RPMI8226 (cell line): Measurements from ENCODE around the gene SFXN2.
"Not testable (repeated sequence)": the region's sequence is repeated elsewhere in the genome, so short reads cannot be mapped to it uniquely, and the experiment has no call there.

Experiments
- DNase-seq: peaks from one replicate; pipeline ENCODE4 v3.0.0-alpha.2; 2015

Gene SFXN2, protein sequence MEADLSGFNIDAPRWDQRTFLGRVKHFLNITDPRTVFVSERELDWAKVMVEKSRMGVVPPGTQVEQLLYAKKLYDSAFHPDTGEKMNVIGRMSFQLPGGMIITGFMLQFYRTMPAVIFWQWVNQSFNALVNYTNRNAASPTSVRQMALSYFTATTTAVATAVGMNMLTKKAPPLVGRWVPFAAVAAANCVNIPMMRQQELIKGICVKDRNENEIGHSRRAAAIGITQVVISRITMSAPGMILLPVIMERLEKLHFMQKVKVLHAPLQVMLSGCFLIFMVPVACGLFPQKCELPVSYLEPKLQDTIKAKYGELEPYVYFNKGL

DNA sequence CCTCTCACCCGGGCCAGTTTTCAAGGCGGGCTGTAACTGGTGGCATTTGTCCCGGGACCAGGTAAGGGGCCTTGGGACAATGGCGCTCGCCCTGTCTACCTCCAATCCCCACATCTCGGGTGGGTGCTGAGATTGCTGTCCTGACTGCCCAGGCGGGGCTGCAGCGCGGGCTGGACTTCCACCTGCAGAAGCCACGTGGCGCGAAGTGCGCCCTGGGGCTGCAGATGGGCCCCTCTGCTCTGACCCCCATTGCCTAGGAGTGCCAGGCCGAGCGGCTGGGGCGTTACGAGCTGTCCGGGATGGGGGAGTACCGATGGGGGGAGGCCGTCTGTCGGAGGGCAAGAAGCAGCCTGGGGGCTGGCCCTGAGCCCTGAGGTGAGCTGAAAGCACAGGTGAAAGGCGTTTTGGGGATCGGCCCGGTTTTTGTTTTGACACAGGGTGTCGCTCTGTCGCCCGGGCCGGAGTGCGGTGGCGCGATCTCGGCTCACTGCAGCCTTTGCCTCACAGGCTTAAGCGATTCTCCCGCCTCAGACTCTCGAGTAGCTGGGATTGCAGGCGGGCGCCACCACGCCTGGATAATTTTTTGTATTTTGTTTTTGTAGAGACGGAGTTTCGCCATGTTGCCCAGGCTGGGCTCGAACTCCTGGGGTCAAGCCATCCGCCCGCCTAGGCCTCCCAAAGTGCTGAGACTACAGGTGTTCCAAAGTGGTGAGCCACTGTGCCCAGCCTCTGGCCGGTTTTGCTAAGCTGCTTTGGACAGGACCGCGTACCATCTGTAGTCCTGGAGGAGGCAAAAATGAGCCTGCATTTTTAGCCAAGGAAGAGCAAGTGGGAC is at the start of gene SFXN2:
Gene SFXN2 (plus strand): TSS at position 16 of the 835 bp plus-strand sequence. CDS start 12,001 bp downstream, outside the sequence.
- peak; percentile 72 for DNase-seq

GRCh38 chr10:102665904-102666509 is 48.4 kb upstream of the SFXN2 start:
- DNase-seq, result no peak

DNA sequence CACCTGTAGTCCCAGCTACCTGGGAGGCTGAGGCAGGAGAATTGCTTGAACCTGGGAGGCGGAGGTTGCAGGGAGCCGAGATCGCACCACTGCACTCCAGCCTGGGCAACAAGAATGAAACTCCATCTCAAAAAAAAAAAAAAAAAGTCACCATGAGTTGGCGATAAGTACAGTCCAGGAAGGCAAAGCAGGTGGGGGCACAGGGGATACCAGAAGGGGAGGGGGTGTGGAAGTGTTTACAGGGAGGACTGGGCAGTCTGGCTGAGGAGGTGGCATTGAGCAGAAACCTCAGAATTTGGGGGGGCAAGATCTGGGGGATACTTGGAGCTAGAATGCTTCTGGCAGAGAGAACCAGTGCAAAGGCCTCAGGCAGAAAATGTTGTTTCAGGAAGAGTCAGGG is 47.0 kb upstream of the SFXN2 start:
- not testable (repeated sequence) for DNase-seq

GRCh38 chr10:102668326-102669107 is 45.9 kb upstream of the SFXN2 start:
- DNase-seq, result no peak

DNA sequence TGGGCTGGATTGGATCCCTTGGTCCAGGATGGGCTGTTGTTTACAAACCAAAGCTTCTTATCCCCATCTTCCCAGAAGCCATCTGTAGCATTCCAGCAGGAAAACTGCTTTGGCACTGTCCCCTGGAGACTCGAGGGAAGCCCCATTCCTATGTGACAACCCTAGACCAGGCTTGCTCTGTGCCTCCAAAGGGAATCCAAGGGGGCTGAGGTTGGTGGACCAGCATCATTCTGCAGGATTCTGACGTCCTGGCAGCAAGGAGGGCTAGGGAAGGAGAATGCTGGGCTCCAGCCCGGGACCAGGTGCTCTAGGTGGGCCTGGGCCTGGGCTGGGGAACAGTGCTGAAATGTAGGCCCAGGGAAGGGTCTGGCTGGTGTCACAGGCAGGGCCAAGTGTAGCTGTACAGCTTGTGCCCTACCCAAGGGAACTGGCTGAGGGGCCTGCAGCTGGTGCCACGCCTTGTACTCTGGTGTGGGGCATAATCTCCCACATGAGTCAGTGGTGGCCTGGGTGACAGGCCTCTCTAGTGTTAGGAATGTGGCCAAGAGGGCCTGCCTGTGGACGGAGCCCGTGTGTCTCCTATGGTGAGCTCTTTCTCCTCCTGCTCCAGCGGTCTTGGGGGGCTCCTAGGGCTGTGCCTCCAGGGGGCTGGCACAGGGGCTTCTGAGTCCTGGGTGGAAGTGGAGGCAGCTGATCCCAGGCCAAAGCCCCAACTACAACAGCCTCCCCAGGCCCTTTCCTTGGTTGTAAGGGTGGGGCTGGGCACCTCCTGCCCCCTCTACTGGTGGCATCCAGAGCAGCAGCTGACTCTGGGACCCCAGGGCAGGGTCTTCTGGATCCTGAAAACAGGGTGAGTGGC is 45.0 kb upstream of the SFXN2 start:
- DNase-seq, result no peak

DNA sequence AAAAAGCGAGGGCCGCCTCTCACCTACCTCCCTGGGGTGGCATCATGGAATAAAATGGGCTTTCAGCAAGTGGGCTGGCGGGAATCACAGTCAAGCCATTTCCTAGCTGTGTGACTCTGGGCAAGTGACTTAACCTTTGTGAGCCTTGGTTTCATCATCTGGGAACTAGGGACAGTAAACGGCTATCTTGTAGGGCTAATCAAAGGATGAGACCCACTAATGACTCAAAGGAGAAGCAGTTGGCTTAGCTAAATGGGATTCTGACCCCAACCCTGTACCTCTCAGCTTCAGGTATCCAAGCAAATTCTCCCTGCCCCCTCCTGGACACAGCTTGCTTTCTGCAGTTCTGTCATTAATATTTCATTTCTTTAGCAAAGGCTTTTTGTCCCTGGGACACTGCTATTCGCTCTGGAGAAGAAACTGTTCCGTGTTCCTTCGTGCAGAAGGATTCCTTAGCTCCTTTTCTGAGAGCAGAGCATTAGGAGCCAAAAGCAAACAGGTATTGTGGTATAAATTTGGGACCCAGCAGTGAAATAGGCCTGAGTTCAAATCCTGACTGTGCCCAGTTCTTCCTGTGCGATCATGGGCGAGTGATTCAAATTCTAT is 44.3 kb upstream of the SFXN2 start:
- DNase-seq, result no peak

DNA sequence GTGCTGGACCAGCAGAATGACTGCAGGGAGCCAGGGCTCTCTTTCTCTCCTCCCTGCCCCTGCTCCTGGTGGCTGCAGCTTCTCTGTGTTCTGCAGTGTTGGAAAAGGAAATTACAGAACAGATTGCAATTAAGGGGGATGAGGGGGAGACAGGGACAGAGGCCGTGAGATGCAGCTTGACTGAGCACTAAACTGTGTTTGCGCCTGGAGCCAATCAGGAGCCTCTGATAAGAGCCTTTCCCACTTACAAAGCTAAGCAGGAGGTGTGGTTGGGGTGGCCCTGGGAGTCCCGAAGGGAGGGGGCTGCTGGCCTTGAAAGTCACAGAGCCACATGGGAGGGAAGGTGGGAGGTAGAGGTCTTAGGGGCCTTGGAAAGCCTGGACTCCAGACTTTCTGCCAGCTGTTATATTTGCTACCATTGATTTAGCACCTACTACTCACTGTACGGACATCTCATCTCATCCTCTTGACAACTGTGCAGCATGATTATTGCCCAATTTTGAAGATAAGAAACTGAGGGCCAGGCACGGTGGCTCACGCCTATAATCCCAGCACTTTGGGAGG is 43.5 kb upstream of the SFXN2 start:
- no peak for DNase-seq

GRCh38 chr10:102673236-102673818 is 41.1 kb upstream of the SFXN2 start:
- no peak for DNase-seq

DNA sequence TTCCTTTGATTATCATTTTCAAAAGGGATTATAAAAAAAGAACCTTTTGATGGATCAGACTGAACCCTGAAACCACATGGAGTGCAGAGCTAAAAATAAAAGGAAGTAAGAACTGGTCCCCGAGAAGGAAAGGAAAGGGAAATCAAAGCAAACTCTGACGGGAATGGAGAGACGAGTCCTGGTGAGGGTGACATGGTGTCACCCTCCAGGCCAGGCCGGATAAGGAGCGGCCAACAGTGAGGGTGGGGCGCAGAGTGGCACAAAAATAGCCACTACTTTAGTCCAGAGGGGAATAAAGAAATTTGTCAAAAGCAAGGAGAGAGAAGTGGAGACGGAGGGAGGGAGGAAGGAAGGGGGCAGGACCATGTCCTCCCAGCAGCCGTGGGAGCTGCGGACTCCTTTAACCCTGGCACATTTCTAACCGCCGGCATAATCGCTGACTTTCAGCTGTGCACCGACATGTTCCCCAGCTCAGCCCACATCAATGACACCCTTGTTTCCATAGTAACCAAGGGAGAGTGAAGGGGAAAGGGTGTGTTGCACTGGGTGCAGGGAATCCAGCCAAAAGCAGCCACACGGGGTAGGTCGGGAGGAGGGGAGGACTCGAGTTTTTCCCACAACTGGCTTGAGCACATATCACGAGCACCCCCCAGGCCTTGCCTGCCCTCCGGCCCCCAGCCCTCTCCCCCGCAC is 40.5 kb upstream of the SFXN2 start:
- no peak for DNase-seq

DNA sequence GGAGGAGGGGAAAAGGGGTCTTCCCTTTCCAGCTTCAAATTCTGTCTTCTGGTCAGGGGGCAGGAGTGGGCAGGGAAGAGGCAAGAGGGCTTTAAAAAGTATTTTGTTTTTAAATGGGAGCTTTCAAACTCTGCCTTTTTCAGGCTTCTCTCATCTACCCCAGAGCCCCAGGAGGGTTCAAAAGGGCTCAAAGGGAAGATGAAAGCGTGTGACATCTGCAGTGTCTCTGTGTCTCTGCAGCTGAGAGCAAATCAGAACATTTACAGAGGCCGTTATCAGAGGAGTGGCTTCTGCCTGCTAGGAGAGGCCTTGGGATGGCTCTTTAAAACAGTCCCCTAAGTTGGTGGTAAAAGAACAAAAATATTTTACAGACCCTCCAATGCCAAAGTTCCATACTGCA is 39.9 kb upstream of the SFXN2 start:
- DNase-seq, result no peak

GRCh38 chr10:102675011-102675665 is 39.3 kb upstream of the SFXN2 start:
- DNase-seq, result no peak

DNA sequence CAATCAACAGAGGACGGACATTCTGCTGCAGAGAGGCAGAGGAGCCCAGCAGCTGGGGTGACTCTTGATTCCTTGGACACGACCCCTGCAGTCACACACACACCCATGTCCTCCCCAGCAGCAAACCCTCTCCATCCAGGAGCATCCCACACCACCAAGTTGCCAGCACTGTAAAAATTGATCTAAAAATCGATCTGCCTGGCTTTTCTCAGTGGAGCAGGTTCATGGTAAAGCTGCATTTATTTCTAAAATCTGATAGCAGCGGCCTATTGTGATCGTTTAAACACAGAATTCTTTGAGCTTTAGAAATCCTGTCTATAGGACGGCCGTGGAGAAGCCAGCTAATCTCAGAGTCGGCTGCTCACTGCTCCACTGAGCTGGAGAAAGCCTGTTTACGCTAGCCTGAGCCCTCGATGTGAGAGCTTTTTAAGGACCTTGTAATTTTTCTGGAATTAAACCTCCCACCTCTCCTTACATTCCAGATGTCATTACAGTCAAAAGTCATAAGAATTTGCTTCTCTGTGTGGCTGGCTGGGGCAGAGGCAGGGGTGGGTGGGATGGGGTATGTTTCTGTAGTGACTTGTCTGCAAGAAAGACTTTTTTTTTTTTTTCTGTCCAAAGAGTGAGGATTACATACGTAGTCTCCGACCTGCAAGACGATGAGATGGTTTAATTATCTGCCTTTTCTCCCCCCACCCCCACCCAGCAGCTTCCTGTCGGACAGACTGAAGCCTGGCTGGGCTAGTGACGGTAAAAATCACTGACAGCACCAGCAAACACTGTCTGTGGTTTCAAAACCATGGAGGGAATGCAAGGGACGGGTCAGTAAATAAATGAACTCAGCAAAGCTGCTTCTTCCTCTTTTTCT is 38.5 kb upstream of the SFXN2 start:
- DNase-seq, result peak; percentile 82

GRCh38 chr10:102676534-102677315 is 37.7 kb upstream of the SFXN2 start:
- no peak for DNase-seq

DNA sequence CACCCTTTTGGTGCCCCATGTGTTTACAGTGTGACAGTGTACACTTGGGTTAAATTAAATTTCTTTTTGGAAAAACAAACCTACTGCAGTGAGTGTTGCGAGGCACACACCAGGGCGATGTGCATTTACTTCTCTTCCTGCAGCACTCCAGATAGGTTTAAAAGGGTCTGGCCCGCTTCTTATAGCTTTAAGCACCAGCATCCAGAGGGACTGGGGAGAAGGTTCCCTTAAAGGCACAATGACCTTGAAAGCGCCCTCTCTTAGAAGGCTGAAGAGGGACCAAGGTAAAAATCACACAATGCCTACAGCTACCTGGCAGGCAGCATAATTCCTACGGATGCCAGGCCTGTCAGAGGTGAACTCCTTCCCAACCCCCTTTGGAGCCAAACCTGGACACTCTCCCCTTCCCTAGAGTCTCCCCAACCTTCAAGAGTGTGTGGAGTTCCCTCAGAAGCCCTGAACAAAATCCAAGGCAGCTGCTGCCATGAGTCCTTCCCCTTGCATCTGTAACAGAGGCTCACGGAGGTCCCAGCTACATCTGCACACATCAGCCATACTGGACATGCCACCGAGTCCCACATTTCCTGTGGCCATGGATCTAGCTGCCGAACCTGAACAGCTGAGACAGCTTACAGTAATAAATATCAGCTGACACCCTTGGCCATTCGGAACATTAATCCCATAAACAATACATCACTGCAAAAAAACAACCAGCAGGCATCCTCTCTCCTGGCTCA is 36.9 kb upstream of the SFXN2 start:
- no peak for DNase-seq

- DNase-seq, result no peak
Measured at GRCh38 chr10:102678068-102678400, 36.4 kb upstream of the SFXN2 start.

- peak; percentile 68 for DNase-seq
Measured at GRCh38 chr10:102678842-102679289, 35.6 kb upstream of the SFXN2 start.

GRCh38 chr10:102679596-102679995 is 34.8 kb upstream of the SFXN2 start:
- no peak for DNase-seq
